ENCODE measurements around the gene THOC7.

The THOC7 gene

DNA sequence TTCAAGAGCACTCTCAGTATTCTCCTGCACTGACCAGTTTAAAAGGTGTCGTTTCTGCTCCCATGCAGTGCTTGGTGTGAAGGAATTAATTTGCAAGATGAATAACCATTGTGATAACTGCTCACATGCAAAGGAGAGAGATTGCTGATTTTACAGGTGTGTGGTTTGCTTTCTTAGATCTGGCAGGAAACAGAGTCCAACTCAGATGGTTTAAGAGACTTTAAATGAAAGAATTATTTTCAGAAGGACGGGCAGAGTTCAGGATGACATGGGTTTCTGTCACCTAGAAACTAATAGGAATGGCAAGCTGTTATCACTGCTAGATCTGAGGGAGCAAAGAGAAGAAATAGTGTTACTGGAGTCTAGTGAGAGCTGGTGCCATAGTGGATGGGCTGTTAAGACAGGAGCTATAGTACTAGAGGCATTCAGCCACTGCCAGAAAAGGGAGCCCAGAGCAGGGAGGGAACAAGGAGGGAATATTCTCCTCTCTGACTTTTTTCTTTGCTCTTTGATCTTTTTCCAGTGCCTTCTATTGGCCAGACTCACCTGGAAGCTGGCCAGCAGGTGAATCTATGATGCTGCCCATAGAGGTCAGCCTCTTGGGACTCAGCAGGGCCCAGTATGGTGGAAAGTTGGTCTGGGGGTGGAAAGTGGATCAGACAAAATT lies 14.9 kb upstream of the THOC7 start:
- DNase-seq: peak in 2 of 56 donors; percentile 7 to 15

- DNase-seq: no peak
Measured at GRCh38 chr3:63877737-63878393, 14.3 kb upstream of the THOC7 start.

DNA sequence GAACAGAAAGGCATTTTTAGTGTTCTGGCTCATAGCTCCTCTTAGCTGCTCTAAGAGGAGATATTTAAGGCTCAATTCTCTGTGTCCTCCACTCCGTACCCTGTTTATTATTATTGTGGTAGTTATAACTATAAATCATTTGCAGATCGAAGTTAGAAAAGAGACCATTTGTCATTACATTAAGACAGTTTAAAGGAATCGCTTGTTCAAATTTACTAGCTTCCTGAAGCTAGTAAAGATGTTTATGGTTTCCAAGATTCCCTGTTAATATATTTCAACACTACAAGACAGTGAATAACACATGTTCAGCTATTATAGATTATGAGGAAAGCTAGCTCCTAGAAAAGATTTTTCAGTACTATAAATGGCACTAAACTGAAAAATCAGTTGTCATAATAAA lies 12.7 kb upstream of the THOC7 start:
- no peak for DNase-seq

GRCh38 chr3:63875510-63875909 lies 11.9 kb upstream of the THOC7 start:
- no peak for DNase-seq

DNA sequence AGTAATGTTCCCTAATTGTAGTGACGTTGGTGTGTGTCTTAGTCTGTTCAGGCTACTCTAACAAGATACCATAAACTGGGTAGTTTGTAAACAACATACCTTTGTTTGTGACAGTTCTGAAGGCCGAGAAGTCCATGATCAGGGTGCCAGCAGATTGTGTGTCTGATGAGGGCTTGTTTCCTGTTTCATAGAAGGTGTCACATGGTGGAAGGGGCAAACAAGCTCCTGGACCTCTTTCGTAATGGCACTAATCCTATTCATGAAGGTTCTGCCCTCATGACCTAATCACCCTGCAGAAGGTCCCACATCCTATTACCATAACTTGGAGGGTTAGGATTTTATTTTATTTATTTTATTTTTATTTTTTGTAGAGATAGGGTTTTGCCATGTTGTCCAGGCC lies 11.2 kb upstream of the THOC7 start:
- no peak for DNase-seq

GRCh38 chr3:63872135-63872924 lies 8.7 kb upstream of the THOC7 start:
- no peak for DNase-seq

- no peak for DNase-seq
Measured at GRCh38 chr3:63870615-63871005, 7.0 kb upstream of the THOC7 start.

DNA sequence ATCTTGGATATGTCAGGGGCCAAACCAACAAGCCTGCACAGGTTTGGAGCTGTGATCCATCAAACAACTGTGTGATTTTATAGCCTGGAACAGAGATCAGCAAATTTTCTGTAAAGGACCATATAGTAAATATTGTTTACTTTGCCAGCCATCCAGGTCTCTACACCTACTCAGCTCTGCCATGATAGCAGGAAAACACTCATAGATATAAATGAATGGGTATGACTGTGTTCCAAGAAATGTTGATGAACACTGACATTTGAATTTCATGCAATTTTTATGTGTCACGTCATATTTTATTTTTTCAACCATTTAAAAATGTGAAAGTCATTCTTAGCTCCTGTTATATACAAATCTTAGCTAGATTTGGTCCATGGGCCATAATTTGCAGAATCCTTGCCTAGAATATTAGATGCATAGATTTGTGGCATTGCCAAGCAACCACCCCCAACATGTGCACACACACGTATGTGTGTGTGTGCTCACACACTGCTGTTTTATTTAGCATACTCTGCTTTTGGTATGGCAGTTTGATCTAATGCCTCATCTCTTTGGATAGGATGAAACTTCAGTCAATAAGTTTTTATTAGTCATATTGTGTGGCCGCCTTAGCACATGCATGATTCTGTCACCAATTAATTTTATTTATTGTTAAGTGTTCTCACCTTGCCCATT lies 6.5 kb upstream of the THOC7 start:
- no peak for DNase-seq

DNA sequence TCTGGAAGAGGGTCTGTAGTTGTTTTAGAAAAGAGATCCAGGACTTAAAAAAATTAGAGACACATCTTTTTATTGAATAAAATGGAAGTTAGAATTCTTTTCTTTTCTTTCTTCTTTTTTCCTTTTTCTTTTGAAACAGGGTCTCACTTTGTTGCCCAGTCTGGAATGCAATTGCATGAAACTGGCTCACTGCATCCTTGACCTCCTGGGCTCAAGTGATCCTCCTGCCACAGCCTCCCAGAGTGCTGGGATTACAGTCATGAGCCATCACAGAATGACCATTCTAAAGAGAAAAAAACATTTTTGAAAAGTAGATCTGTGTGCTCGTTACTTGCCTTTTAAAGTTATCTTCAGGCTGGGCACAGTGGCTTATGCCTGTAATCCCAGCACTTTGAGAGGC lies 3.6 kb upstream of the THOC7 start:
- no peak for DNase-seq

DNA sequence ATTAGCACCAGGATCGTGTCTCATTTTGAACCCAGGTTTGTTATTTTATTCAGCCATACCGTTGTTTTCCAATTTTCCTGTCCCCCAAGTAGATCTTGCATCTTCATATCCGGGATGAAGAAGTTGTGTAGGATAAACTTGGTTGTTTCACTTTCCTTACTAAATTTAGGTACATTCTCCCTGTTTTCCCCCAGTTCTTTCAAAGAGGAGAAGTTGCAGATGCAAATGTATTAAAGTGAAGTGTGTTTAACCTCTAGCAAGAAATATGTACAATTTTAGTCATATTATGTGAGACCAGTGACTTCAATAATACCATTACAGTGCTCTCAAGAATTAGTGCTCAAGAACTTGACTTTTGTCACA lies 1.3 kb upstream of the THOC7 start:
- no peak for DNase-seq

GRCh38 chr3:63864008-63864964 lies 681 bp upstream of the THOC7 start:
- peak in 31 of 56 donors; percentile 3 to 56 (median 29) for DNase-seq

DNA sequence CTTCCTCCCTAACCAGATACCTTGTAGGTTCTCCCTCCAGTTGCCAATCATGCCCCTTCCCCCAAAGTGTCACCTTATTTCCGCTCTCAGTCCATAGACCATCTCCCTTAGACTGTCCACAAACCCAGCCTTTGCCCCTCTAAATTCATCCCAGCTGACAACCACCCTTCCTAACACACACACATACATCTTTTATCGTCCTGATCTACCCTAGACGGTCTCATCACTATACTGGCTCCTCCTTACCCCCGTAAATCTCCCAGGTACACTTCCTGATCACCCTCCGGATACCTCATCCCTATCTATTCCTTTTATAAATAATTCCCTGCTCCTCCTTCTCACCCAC lies 828 bp downstream of the THOC7 start:
- DNase-seq: no peak

- no peak for DNase-seq
Measured at GRCh38 chr3:63861306-63861705, 2.3 kb downstream of the THOC7 start.

GRCh38 chr3:63860776-63861175 lies 2.8 kb downstream of the THOC7 start:
- DNase-seq: no peak

GRCh38 chr3:63857311-63857710 lies 6.3 kb downstream of the THOC7 start:
- no peak for DNase-seq

DNA sequence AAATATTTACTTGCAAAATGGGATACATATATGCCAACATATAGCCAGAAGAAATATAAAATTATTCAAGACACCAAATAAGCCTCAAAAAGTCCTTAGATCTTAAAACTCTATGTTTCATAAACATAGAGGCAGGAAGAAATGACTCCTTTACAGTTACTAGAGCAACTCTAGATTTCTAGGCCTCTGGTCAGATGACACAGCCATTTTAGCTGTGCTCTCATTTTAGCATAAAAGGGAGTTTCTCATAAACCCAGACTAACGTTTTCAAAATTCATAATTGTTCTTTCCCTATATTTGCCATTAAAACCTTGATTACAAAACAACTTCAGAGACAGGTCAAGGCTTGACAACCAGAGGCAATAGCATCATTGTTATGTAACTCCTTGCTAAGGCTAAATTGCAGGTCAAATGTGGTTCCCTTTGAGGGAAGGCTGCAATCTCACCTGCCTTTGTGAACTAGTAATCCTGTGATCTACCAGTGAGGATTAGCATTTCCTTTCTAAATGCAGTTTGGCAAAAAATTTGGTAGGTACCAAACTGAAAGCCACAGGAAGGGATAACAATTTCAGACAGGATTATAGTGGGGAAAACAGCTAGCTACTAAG lies 8.2 kb downstream of the THOC7 start:
- DNase-seq: no peak

DNA sequence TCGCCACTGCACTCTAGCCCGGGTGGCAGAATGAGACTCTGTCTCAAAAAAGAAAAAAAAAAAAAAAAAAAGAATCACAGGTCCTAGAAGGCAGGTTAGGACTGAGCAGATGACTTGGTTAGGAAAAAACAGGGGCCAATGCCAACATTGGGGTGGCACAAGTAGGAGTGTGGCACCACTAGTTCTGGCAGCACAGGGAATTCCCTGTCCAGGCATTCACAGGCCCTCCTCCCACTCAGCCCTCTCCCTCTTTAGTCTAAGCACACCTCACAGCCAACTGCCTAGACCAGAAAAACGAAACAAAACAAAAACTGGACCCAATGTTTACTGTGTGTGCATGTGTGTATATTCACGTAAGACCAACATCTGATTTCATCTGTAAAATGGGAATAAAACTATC lies 10.5 kb downstream of the THOC7 start:
- peak in 1 of 56 donors; percentile 0 for DNase-seq

GRCh38 chr3:63851287-63851686 lies 12.3 kb downstream of the THOC7 start:
- DNase-seq: no peak

DNA sequence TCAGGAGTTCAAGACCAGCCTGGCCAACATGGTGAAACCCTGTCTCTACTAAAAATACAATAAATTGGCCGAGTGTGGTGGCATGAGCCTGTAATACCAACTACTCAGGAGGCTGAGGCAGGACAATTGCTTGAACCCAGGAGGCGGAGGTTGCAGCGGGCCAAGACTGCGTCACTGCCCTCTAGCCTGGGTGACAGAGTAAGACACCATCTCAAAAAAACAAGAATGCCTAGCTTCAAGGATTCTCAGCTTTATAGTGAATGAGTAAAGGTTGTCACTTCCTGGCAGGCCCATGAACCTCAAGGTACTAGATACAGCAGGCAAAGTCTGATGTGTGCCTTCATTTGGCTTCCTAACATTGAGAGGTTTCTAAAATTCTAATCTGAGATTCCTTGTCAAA lies 14.4 kb downstream of the THOC7 start:
- DNase-seq: no peak

DNA sequence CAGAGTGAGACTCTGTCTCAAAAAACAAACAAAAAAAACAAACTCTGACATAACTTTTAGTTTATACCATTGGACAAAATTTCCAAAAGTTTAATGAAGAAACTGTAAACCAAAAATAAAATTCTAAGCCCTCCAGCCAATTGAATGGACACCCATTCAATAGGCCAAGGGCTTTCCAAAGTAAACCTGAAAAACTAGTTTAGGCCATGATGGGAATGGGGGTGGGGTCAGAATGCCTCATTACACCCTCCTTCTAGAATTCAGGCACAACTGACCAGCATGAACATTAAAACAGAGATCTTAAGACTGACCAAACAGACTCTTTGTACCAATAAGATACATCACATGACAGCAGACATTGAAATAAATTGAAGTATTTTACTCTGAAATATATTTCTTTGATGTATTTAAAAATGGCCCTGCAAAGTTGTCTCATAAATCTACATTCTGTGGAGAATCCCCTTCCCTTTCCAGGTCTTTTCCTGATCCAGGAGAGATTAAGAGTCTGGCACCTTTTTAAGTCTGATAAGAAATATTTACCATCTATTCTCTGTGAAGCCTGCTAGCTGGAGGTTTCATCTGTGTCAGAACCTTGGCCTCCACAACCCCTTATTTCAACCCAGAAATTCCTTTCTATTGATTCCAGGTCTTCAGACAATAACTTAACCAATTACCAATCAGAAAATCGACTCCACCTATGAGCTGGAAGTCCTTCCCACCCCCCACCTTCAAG lies 15.7 kb downstream of the THOC7 start:
- no peak for DNase-seq

Measured in amygdala (tissue), 56 donors.